ENCODE measurements around the gene DLG2. TPM values are rescaled to one million over a fixed set of nuclear protein-coding genes. Genes with fewer than 3 reads are reported as not detected.

DLG2 gene
- polyA plus RNA-seq, 3 donors: 0.24 to 0.39 TPM; not detected in 1

GRCh38 chr11:84024266-84024665, 1602.9 kb downstream of the DLG2 start:
- H3K4me2 ChIP-seq (replicated peaks; ENCODE audit: extremely low read depth, low read length, poor library complexity, severe bottlenecking): no peak overlapping the region
- Mint-ChIP-seq H3K4me1 (no peaks in the 10 kb centered on the region), H3K27ac (no peak overlapping the region), H3K4me3 (no peak overlapping the region), H3K27me3 (ENCODE audit: low read depth in 3 of 3) (peaks cover 0 to 1% (median 0%) of the 10 kb centered on the region in 3 donors), H3K36me3 (no peaks in the 10 kb centered on the region), H3K9me3 (peaks cover 0 to 3% (median 0%) of the 10 kb centered on the region in 7 donors)
- DNase-seq: no peak
- no peaks in the 10 kb centered on the region for H3K4me1 ChIP-seq (ENCODE audit: control insufficient read depth in 1 of 2, insufficient read depth in 2 of 2, low read length in 2 of 2)
- no peaks in the 10 kb centered on the region for H4K20me1 ChIP-seq (ENCODE audit: insufficient read depth, low read length)
- intact Hi-C loops (cut with micrococcal nuclease): no loop called here
- no peaks in the 10 kb centered on the region for H3K9me3 ChIP-seq (replicated peaks in 1 of 2; ENCODE audit: control insufficient read depth in 1 of 2, insufficient read depth in 1 of 2, low read length in 2 of 2)
- no peaks in the 10 kb centered on the region for H3K27me3 ChIP-seq (ENCODE audit: control insufficient read depth in 2 of 2, insufficient read depth in 2 of 2, low read length in 2 of 2)
- H3K27ac ChIP-seq (ENCODE audit: low read depth in 1 of 2, low read length in 2 of 2): no peak overlapping the region
- H3K79me2 ChIP-seq (ENCODE audit: insufficient read depth, low read length): no peaks in the 10 kb centered on the region
- H2AFZ ChIP-seq (ENCODE audit: insufficient read depth, low read depth, low read length, poor library complexity, severe bottlenecking): no peak overlapping the region
- WGBS (ENCODE audit: insufficient coverage): no CpG with 5 or more reads among the region's 1 CpG
- no peaks in the 10 kb centered on the region for H3K36me3 ChIP-seq (replicated peaks in 1 of 2; ENCODE audit: control insufficient read depth in 1 of 2, insufficient read depth in 2 of 2, low read length in 2 of 2)
- no peak overlapping the region for H3K4me3 ChIP-seq (replicated peaks in 1 of 3; ENCODE audit: low read depth in 2 of 3, low read length in 3 of 3)
- TF ChIP-seq, protein P1, sequence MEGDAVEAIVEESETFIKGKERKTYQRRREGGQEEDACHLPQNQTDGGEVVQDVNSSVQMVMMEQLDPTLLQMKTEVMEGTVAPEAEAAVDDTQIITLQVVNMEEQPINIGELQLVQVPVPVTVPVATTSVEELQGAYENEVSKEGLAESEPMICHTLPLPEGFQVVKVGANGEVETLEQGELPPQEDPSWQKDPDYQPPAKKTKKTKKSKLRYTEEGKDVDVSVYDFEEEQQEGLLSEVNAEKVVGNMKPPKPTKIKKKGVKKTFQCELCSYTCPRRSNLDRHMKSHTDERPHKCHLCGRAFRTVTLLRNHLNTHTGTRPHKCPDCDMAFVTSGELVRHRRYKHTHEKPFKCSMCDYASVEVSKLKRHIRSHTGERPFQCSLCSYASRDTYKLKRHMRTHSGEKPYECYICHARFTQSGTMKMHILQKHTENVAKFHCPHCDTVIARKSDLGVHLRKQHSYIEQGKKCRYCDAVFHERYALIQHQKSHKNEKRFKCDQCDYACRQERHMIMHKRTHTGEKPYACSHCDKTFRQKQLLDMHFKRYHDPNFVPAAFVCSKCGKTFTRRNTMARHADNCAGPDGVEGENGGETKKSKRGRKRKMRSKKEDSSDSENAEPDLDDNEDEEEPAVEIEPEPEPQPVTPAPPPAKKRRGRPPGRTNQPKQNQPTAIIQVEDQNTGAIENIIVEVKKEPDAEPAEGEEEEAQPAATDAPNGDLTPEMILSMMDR (IDR thresholded peaks at IDR 0.05): no peak
- no peak overlapping the region for H3K9ac ChIP-seq (ENCODE audit: insufficient read depth, low read length, poor library complexity, severe bottlenecking)

DNA sequence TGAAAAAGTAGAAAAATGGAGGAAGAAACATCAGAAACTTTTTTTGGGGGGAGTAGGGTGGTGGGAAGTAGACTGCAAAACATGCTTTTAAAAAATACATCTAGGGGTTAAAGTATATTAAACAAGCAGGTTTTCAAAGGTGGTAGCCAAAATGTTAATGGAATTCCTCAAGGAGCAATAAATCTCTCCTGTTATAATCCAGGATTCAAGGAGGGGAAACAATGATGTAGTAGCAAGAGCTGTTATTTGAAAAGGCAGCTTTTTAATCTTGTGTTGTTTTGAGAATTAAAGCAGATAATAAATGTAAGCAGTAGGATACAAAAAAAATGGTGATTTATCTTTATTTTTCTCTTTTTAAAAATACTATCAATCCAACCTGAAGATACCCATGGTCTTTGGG, 1604.4 kb downstream of the DLG2 start:
- Histone ChIP-seq H4K20me1 (ENCODE audit: insufficient read depth, low read length) (no peaks in the 10 kb centered on the region), H3K79me2 (ENCODE audit: insufficient read depth, low read length) (no peaks in the 10 kb centered on the region), H3K27me3 (ENCODE audit: control insufficient read depth in 2 of 2, insufficient read depth in 2 of 2, low read length in 2 of 2) (no peaks in the 10 kb centered on the region), H3K4me1 (ENCODE audit: control insufficient read depth in 1 of 2, insufficient read depth in 2 of 2, low read length in 2 of 2) (no peaks in the 10 kb centered on the region), H3K4me2 (replicated peaks; ENCODE audit: extremely low read depth, low read length, poor library complexity, severe bottlenecking) (no peak overlapping the region), H3K4me3 (replicated peaks in 1 of 3; ENCODE audit: low read depth in 2 of 3, low read length in 3 of 3) (no peak overlapping the region), H3K36me3 (replicated peaks in 1 of 2; ENCODE audit: control insufficient read depth in 1 of 2, insufficient read depth in 2 of 2, low read length in 2 of 2) (no peaks in the 10 kb centered on the region), H3K9ac (ENCODE audit: insufficient read depth, low read length, poor library complexity, severe bottlenecking) (no peak overlapping the region), H3K9me3 (replicated peaks in 1 of 2; ENCODE audit: control insufficient read depth in 1 of 2, insufficient read depth in 1 of 2, low read length in 2 of 2) (no peaks in the 10 kb centered on the region), H3K27ac (ENCODE audit: low read depth in 1 of 2, low read length in 2 of 2) (no peak overlapping the region), H2AFZ (ENCODE audit: insufficient read depth, low read depth, low read length, poor library complexity, severe bottlenecking) (no peak overlapping the region)
- peaks cover 0 to 1% (median 0%) of the 10 kb centered on the region in 3 donors for H3K27me3 Mint-ChIP-seq (ENCODE audit: low read depth in 3 of 3)
- TF ChIP-seq, protein P1 (IDR thresholded peaks at IDR 0.05): no peak
- H3K36me3 Mint-ChIP-seq: no peaks in the 10 kb centered on the region
- DNase-seq: no peak
- no peaks in the 10 kb centered on the region for H3K4me1 Mint-ChIP-seq
- peaks cover 0 to 3% (median 0%) of the 10 kb centered on the region in 7 donors for H3K9me3 Mint-ChIP-seq
- no peak overlapping the region for H3K27ac Mint-ChIP-seq
- H3K4me3 Mint-ChIP-seq: no peak overlapping the region
- intact Hi-C loops (cut with micrococcal nuclease): no loop called here

Data from CD14-positive monocyte (primary cell).